Umbilical cord (tissue), 1 donor: ENCODE results near the gene MMP24. TPM values are rescaled to one million over a fixed set of nuclear protein-coding genes. Genes with fewer than 3 reads are reported as not detected.

ENCODE experiments used
- total RNA-seq: library from RNA; depleted of rRNA; stranded (reverse); fragments of >200 nt; gene quantifications from one replicate; pipeline ENCODE4 v1.2.3, GENCODE V29; 2014; ENCODE audit warnings: low replicate concordance; ENCODE audit not compliant: insufficient read depth

The MMP24 gene
- total RNA-seq, 1 donor from 2014 or later: 0.24 TPM

Other genes starting within 250 kb of the MMP24 start
- gene TRPC4AP, start 133.9 kb upstream of the MMP24 start, total RNA-seq: 49.4 TPM
- gene EDEM2, start 79.4 kb upstream of the MMP24 start, total RNA-seq: 14.2 TPM
- 44.5 TPM for gene PROCR, start 54.6 kb upstream of the MMP24 start, total RNA-seq
- 28.4 TPM for gene MMP24OS, start 51.4 kb downstream of the MMP24 start, total RNA-seq
- 72.9 TPM for gene EIF6, start 58.1 kb downstream of the MMP24 start, total RNA-seq
- 0.72 TPM for gene FAM83C, start 65.7 kb downstream of the MMP24 start, total RNA-seq
- gene UQCC1, start 185.3 kb downstream of the MMP24 start, total RNA-seq: 9.1 TPM
- gene GDF5, start 211.5 kb downstream of the MMP24 start, total RNA-seq: 6.5 TPM
- 3.9 TPM for gene CEP250, start 228.9 kb downstream of the MMP24 start, total RNA-seq